ENCODE measurements around the gene CC2D2B.
"Not testable (repeated sequence)": the region's sequence is repeated elsewhere in the genome, so short reads cannot be mapped to it uniquely, and the experiment has no call there.

Gene CC2D2B

GRCh38 chr10:96022739-96023138, 115.0 kb downstream of the CC2D2B start:
- DNase-seq: no peak

DNA sequence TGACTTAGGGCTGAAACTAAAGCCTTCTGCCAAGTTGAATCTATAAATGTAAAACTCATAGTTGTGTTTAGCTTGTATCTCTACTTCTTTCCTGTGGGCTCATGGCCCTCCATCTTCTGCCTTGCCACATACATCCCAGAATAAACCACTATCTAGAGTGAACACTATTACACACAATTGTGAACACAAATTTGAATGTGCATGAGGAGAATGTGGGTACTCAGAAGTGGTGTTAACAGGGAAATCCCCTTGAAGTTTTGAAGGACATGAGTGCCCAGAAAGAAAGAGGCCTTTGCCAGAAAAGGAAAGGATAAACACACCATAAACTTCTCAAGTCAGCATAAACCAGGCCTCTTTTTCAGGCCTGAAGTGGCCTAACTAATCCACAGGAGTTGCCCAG, 115.4 kb downstream of the CC2D2B start:
- DNase-seq: no peak

GRCh38 chr10:96025566-96025965, 117.8 kb downstream of the CC2D2B start:
- DNase-seq: no peak

DNA sequence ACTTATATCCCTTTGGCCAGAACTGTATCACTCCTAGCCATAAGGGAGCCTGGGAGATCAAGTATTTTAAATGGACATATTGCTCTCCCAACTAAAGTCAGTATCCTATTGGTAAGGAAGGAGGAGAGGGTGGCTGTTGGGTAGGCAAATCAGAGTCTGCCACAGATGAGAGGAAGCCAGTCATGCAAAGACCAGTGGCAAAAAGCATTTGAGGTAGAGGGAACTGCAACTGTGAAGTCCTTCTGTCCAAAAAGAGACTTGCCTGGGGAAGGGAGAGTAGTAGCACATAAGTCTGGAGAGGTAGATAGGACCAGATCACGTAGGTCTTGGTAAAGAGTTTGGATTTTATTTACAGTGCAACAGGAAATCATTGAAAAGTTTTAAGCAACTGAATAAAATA, 126.8 kb downstream of the CC2D2B start:
- no peak for DNase-seq

GRCh38 chr10:96038476-96039387, 131.0 kb downstream of the CC2D2B start:
- no peak for DNase-seq

DNA sequence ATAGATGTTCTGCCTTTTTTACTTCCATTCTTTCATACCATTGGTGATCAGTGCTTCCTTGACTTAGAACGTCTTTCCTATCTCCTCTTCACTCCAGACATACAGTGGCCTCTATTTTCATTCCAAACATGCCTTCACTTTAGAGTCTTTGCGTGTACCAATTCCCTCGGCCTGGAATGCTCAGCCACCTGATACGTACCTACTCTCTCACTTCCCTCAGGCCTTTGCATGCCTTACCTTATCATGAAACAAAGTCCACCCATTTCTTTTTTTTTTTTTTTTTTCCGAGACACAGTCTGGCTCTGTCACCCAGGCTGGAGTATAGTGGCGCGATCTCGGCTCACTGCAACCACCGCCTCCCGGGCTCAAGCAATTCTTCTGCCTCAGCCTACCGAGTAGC, 133.4 kb downstream of the CC2D2B start:
- no peak for DNase-seq

DNA sequence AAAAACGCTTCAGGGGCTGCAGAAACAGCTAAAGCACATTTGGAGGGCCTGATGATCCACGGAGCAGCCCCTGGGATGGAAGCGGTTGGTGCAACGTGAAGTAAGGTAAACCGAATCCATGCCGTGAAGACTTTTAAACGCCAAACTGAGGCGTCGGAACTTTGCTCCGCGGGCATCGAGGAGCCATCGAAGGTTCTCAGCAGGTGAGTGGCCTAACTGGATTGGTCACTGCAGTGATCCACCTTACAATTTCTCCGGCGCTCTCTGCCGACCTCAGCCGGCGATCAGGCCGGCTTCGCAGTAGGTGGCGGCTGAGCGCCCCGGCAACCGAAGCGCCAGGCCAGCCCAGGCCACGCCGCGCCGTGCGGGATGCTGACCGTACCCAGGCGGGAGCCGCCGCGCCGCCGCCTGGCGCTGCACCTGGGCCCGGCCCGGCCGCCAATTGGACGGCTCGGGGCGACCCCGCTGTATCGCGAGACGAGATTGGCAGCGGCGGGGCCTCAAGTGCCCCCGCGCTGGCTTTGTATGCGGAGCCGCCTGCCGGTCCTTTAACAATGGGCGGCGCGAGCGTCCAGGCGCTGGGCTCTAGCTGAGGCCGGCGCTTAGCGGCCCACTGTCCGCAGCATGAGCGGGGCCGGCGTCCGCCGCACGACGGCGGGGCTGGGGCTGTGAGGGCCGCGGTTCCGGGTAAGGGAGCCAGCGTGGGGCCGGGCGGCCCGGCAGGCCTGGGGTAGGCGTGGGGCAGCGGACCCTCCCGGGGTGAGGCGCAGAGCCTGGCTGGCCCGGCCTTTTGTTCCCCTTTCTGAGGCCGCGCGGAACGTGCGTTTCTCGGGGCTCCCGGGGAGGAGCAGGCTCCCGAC, 135.5 kb downstream of the CC2D2B start, which contains the start of gene CCNJ:
Gene CCNJ (plus strand): TSS at position 551 of the 860 bp plus-strand sequence. CDS start 811 bp downstream, outside the sequence.
- peak; percentile 69 for DNase-seq

DNA sequence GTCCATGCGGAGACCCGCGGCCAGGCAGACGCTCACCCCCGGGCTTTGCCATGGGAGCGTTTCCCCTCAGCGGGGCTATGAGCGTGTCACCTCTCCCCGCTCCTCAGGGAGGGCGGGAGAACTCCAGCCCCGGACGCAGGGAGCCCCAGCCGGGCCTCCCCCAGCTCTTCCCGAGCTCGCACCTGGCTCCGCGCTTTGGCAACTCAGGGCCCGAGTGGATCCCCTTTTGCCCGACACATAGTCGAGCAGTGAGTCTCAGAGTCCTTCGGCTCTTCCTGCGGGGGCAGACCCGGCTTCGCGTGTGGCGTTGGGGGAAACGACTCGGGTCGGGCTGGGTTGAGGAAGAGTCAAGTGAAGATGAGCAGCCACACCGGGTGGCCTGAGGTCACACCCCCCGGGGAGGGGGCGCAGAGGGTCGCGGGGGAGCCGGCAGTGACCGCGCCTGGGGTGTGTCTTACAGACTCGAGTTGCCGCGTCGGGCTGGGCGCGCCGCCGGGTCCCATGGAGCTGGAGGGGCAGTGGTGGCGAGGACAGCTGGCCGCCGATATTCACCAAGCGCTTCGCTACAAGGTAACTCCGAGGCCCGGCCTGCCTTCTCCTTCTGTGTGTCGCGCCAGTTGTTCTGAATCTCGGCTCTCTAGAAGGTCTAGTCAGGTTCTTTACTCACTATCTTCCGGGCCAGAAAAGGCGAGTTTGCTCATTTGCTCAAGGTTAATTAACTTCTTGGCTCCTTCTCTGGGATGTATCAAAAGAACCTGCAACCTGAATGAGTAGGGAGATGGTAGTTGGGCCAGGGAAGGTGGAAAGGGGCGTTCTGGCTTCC, 136.3 kb downstream of the CC2D2B start:
- peak; percentile 27 for DNase-seq

DNA sequence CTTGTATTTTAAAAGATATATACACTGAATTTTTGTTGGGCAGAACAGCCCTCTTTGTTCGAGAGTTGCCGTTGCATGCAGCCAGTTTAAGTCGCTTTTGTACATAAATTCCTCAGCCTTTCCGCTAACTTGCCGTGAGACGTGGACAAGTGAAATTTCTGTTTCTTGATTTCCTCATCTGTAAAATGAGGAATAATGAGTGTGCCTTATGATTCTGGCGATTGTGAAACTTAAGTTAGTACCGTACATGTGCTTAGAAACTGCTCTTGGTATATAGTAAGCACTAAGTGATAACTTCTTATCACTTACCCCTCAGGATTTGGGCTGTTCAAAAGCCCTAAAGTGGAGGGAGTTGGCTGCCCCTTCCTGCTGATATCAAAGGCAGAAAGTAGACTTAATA, 137.0 kb downstream of the CC2D2B start:
- DNase-seq: no peak

GRCh38 chr10:96046546-96046945, 138.8 kb downstream of the CC2D2B start:
- no peak for DNase-seq

GRCh38 chr10:96047004-96047649, 139.4 kb downstream of the CC2D2B start:
- DNase-seq: no peak

DNA sequence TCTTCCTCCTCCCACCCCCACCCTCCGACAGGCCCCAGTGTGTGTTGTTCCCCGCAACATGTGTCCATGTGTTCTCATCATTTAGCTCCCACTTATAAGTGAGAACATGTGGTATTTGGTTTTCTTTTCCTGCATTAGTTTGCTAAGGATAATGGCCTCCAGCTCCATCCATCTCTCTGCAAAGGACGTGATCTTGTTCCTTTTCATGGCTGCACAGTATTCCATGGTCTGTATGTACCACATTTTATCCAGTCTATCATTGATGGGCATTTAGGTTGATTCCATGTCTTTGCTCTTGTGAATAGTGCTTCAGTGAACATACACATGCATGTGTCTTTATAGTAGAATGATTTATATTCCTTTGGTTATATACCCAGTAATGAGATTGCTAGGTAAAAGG, 140.2 kb downstream of the CC2D2B start:
- DNase-seq: not testable (repeated sequence)

DNA sequence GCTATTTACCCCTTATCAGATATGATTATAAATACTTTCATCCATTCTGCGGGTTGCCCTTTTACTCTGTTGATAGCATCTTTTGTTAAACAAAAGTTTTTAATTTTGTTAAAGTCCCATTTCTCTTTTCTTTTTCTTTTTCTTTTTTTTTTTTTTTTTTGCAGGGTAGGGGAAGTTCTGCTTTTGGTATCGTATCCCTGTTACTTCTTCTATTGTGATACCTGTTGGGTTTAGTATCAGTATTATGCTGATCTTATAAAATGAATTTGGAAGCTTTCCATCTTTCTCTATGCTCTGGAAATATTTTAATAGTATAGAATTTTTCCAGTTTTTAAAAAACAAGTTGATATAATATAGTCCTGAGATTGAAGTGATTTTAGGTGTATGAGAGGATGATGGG, 141.6 kb downstream of the CC2D2B start:
- no peak for DNase-seq

DNA sequence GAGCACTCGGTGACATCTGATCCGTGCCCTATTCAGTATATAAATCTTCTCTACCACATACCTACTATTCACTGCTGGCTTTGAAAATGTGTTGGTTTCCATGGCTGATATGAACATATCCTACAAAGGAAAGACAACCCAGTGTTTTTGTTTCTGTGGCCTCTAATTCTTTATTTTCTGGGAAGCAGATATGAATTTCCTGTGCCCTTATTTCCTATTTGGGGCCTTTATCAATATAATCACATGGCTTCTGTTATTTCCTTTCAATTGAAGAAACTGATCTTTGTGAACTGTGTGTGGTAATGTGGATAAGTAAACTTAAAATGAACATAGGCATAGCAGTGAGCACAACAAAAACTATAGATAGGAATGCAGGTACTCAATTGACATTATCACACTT, 146.2 kb downstream of the CC2D2B start:
- no peak for DNase-seq

- DNase-seq: no peak
Observed at GRCh38 chr10:96056787-96057186, 149.0 kb downstream of the CC2D2B start.

GRCh38 chr10:96061232-96061631, 153.5 kb downstream of the CC2D2B start:
- DNase-seq: no peak

DNA sequence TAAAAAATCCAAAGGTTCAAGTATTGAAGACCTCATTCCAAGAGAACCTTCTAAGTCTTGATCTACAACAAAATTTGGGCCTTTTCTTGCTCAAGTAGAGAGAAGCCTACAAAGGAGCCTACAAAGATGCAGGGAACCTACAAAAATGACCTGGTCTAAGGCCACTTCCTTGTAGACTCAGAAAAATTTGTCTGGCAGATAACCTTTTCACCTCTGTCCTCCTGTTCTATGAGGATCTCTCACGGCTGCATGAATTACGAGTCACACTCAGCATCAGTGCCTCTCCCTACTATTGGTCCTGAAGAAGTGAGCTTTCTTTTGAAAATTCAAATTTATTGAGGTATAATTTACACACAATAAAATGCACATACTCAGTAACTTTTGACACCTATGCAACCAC, 164.9 kb downstream of the CC2D2B start:
- DNase-seq: no peak

GRCh38 chr10:96073722-96074121, 165.9 kb downstream of the CC2D2B start:
- DNase-seq: no peak

DNA sequence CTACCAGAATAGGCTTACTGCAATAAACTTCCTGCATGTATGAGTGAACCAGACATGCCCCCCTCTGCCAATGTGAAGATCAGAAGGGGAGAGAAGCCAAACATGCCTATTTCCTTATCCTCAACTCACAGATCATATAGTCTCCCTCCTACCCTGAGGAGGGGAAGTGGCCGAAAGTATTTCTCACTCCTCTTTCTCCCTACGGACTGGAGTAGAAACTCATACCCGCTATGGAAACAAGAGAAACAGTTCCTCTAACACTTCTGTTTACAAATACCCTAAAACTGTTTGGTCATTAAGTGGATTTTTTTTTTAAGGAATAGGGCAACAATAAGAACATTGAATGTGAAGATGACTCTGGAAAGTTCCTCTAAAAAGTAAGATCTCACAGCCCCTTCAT, 167.0 kb downstream of the CC2D2B start:
- DNase-seq: no peak

DNA sequence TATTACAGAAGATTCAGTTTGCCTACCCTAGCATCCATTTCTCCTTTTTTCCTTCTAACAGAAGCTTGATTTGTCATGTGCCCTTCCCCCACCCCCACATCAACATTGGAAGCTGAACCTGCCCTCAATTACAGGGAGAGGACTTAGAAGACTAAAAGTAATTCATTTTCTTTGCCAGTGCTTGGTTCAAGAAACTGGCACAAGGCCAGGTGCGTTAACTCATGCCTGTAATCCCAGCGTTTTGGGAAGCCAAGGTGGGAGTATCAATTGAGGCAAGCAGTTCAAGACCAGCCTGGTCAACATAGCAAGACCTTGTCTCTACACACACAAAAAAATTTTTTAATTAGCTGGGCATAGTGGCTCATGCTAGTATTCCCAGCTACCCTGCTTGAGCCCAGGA, 168.2 kb downstream of the CC2D2B start:
- no peak for DNase-seq

- no peak for DNase-seq
Observed at GRCh38 chr10:96077156-96077555, 169.4 kb downstream of the CC2D2B start.

DNA sequence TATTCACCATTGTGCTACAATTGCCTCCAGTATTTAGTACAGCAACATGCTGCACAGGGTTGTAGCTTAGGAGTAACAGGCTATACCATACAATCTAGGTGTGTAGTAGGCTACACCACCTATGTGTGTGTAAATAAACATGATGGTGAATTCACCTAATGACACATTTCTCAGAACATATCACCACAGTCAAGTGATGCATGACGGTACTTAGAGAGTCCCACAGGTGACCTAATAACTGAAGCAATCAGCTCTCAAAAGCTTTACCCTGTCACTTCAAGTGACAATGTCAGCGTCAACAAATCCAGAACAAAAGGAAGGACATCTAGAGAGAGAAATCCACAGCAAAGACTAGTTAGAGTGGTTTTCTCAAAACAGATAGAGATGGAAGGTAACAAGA, 174.4 kb downstream of the CC2D2B start:
- no peak for DNase-seq
